Activated effector memory CD4-positive, alpha-beta T cell treated with anti-CD3 and anti-CD28 coated beads, Interleukin-2, amount 50 U/mL, for 16 hours (primary cell): ENCODE measurements around the gene COPG2.

Source experiments
- DNase-seq: peaks from one replicate; pipeline ENCODE4 v3.0.0-alpha.2; 2020

The COPG2 gene

GRCh38 chr7:130492523-130493274, 175.8 kb downstream of the COPG2 start:
- no peak for DNase-seq

GRCh38 chr7:130491841-130492522, 176.6 kb downstream of the COPG2 start, which contains the start of gene MEST:
TSS of gene MEST (plus strand) at chr7:130492085. CDS start at chr7:130492314, 229 bp downstream.
- no peak for DNase-seq

- no peak for DNase-seq
Measured at GRCh38 chr7:130490888-130491804, 177.4 kb downstream of the COPG2 start.

GRCh38 chr7:130490311-130490791, 178.2 kb downstream of the COPG2 start:
- no peak for DNase-seq

- no peak for DNase-seq
Measured at GRCh38 chr7:130489140-130489983, 179.2 kb downstream of the COPG2 start.

- DNase-seq: no peak
Measured at GRCh38 chr7:130488392-130489139, 180.0 kb downstream of the COPG2 start.

GRCh38 chr7:130486954-130487436, 181.6 kb downstream of the COPG2 start:
- no peak for DNase-seq

- DNase-seq: peak; percentile 82
Measured at GRCh38 chr7:130486114-130486953, 182.2 kb downstream of the COPG2 start.

- no peak for DNase-seq
Measured at GRCh38 chr7:130485734-130486113, 182.8 kb downstream of the COPG2 start.

GRCh38 chr7:130483031-130483430, 185.5 kb downstream of the COPG2 start:
- no peak for DNase-seq

GRCh38 chr7:130481898-130482297, 186.7 kb downstream of the COPG2 start:
- no peak for DNase-seq

GRCh38 chr7:130479716-130480400, 188.7 kb downstream of the COPG2 start:
- no peak for DNase-seq

GRCh38 chr7:130478991-130479390, 189.6 kb downstream of the COPG2 start:
- no peak for DNase-seq

- DNase-seq: no peak
Measured at GRCh38 chr7:130476297-130477150, 192.0 kb downstream of the COPG2 start.

GRCh38 chr7:130475776-130476175, 192.8 kb downstream of the COPG2 start:
- DNase-seq: no peak

GRCh38 chr7:130473876-130474275, 194.7 kb downstream of the COPG2 start:
- DNase-seq: no peak

GRCh38 chr7:130473289-130473688, 195.3 kb downstream of the COPG2 start:
- no peak for DNase-seq

GRCh38 chr7:130471974-130472373, 196.6 kb downstream of the COPG2 start:
- DNase-seq: no peak

GRCh38 chr7:130468612-130469011, 199.9 kb downstream of the COPG2 start:
- no peak for DNase-seq
